Choroid plexus epithelial cell (primary cell): ENCODE data around the gene PAX5.

Experiments used
- DNase-seq: peaks from one replicate; pipeline ENCODE4 v3.0.0-alpha.2; 2010; ENCODE audit warnings: low read depth
- H3K4me3 ChIP-seq: 2 replicates; pipeline ENCODE4 v1.5.1; 2011; ENCODE audit warnings: low read depth, mild to moderate bottlenecking, control low read depth, low read length, moderate library complexity
- TF ChIP-seq, protein P1 (sequence below): conservative IDR thresholded peaks from 2 replicates; pipeline ENCODE4 v1.5.1; 2011; ENCODE audit warnings: low read depth, mild to moderate bottlenecking, control low read depth, inconsistent platforms, low read length, moderate library complexity

PAX5 gene

GRCh38 chr9:37031902-37032301 is 2.2 kb downstream of the PAX5 start:
- no peak overlapping the region for H3K4me3 ChIP-seq
- DNase-seq: no peak
- TF ChIP-seq, protein P1, sequence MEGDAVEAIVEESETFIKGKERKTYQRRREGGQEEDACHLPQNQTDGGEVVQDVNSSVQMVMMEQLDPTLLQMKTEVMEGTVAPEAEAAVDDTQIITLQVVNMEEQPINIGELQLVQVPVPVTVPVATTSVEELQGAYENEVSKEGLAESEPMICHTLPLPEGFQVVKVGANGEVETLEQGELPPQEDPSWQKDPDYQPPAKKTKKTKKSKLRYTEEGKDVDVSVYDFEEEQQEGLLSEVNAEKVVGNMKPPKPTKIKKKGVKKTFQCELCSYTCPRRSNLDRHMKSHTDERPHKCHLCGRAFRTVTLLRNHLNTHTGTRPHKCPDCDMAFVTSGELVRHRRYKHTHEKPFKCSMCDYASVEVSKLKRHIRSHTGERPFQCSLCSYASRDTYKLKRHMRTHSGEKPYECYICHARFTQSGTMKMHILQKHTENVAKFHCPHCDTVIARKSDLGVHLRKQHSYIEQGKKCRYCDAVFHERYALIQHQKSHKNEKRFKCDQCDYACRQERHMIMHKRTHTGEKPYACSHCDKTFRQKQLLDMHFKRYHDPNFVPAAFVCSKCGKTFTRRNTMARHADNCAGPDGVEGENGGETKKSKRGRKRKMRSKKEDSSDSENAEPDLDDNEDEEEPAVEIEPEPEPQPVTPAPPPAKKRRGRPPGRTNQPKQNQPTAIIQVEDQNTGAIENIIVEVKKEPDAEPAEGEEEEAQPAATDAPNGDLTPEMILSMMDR: no peak

DNA sequence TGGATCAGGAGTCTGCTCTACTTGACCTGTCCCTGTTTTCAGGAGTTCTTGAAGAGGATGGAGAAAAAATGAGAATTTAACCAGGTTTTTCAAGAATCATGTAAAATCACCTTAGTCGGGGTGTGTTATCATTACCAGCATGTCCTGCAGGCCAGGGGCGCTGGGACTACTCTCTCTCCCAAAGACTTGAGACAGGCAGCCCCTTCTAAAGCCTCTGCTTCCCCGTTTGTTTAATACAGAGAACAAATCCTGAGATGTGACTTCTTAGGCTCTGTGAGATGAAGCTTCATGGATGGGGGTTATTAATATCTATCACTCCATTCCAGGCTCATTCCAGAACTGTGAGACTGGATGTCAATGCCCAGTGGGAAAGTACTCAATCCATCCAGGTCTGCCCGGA is 3.0 kb downstream of the PAX5 start:
- DNase-seq: no peak
- TF ChIP-seq, protein P1: no peak
- H3K4me3 ChIP-seq: no peak overlapping the region

GRCh38 chr9:37030611-37030939 is 3.5 kb downstream of the PAX5 start:
- TF ChIP-seq, protein P1: no peak
- no peak for DNase-seq
- no peak overlapping the region for H3K4me3 ChIP-seq

DNA sequence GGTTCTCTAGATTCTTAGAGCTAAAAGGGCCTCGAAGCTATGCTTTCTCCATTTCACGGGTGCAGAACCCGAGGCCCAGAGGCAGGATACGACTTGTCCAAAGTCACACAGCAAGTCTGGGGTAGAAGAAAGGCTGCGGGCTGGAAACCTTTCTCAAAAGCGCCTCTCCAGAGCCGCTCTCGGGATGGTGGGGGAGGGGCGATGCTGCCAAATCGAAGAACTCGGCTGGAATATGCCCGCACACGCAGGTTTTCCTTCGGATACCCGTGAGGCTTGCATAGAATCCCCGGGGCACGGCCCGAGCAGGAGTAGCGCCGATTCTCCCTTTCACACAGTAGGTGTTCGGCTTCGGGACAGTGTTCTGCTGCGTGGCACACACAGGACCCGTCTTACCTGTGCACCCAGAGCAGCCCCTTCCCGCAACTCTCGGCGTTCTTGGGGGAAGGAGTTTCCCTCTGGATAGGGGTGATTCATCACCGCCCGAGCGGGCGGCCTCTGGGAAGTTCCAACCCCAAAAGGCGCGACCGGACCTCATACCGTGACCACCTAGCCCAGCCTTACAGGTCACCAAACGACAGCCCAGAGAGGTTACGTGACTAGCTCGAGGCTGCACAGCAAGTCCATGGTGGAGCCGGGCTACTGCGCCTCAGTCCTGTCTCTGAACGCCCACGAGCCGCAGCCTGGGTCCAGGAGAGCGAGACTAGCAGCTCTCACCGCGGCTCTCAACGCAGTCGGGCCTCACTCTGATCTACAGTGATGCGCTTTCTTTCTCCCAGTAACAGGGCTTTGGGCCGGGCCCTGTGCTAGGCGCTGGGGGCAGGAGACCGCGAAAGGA is 4.1 kb downstream of the PAX5 start:
- no peak for DNase-seq
- TF ChIP-seq, protein P1: no peak
- H3K4me3 ChIP-seq: no peak overlapping the region

GRCh38 chr9:37029304-37029775 is 4.7 kb downstream of the PAX5 start:
- DNase-seq: no peak
- TF ChIP-seq, protein P1: no peak
- H3K4me3 ChIP-seq: no peak overlapping the region

DNA sequence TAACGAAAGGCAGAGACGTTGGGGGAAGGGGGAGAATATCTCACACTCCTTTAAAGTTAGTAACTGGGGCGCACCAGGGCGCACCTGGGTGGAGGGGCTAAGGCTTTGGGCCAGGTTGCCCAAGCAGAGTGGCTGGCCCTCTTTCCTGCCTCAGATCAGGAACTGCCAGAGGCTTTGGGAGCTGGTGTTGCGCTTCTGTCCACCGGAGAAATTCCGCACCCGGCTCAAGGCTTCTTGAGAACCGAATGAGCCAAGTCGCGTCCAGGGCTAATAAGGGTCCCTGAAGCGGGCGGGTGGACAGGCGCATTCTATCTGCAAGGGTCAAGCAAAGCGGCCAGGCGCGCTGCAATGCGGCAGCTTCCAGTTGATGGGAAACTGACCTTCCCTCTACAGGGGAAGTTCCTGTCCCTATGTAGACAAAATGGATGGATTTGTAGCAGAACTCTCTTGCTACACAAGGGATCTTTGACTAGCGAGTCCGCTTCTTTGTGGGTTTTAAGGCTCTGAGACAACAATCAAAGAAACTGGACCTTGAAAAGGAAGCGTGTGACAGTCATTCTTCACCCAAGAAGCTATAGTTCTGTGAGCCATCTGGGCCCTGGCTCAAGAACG is 5.5 kb downstream of the PAX5 start:
- H3K4me3 ChIP-seq: no peak overlapping the region
- TF ChIP-seq, protein P1: no peak
- no peak for DNase-seq
